Measurements from ENCODE around the gene MESD.

The MESD gene

GRCh38 chr15:81014446-81015093, 25.0 kb upstream of the MESD start:
- no peak for DNase-seq

DNA sequence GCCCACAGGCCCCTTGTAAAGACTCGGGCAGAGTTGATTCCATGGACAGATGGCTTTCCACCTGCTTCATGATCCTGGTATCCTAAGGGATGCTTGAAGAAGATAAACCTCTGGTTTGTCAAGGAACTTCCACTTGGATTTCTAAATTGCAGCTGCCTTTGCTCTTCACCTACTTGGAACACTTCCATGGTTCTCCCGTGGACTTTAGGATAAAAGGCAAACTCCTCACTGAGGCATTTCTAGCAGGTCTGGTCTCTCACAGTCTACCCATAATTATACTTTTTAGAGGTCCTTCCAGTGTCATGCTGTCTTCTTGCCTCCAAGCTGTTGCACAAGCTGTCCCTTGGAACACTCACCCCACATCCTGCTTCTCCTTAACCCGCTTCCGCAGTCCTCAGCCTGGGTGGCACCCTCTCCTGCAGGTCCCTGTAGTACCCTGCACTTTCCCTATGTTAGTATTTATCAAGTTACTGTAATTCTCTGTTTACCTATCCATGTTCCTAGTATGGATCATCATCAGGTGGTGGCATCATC, 23.8 kb upstream of the MESD start:
- DNase-seq, result no peak

DNA sequence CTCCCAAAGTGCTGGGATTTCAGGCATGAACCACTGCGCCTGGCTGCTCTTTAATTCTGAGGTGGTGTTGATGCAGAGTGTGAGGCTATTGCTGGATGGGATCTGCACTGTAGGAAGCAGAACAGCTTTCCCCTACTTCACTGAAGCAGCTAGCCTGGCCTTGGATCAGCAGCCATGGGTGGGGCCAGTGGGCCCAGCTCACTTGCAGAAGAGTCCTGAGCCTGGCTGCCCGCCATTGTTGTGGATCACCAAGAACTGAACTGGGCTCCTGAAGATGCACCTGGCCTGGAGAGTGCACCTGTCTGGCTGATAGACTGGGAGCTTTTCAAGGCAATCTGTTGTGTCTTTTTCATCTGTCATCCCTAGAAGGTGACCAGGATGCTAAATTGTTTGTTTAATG, 23.0 kb upstream of the MESD start:
- DNase-seq, result no peak

GRCh38 chr15:81011593-81011992, 22.0 kb upstream of the MESD start:
- no peak for DNase-seq

- DNase-seq, result no peak
Observed at GRCh38 chr15:81010086-81010485, 20.5 kb upstream of the MESD start.

DNA sequence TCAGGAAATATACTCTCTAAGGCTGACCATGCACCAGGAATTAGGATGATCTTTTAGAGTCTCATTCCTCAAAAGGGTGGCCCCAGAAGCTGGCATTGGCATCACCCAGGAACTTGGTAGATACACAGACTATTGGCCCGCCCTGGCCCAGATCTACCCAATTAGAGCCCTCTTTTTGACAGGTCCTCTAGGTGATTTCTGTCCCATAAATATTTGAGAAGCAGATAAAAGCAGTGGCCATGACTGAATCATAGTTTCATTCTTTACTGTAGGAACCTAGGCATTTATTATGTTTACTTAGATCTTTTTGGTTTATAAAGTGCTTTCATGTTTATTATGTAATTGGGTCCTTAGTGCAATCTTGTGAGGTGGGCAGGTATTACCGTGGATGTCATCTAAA, 18.7 kb upstream of the MESD start:
- no peak for DNase-seq

- no peak for DNase-seq
Observed at GRCh38 chr15:81007428-81008064, 17.9 kb upstream of the MESD start.

DNA sequence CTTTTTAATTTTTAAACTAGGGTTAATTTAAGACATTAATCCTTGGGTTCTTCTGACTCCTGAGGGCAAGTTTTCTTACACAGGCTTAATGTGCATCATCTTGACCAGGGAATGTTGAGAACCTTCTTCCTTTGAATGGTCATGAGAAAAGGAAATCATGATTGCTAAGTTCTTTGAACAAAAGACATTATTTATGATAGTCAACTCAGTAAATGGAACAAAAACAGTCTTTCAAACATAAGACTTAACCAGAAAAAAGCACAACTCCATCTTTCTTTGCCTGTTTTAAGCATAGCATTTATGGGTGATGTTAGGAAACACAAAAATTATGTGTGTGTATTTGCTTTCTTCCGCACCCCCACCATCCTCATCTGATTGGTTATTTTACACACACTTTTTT, 16.5 kb upstream of the MESD start:
- no peak for DNase-seq

DNA sequence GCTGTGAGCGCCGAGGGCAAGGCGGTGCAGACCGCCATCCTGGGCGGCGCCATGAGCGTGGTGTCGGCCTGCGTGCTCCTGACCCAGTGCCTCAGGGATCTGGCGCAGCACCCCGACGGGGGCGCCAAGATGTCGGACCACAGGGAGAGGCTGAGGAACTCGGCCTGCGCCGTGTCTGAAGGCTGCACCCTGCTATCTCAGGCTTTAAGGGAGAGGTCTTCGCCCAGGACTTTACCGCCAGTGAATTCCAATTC, 13.4 kb upstream of the MESD start:
- no peak for DNase-seq

DNA sequence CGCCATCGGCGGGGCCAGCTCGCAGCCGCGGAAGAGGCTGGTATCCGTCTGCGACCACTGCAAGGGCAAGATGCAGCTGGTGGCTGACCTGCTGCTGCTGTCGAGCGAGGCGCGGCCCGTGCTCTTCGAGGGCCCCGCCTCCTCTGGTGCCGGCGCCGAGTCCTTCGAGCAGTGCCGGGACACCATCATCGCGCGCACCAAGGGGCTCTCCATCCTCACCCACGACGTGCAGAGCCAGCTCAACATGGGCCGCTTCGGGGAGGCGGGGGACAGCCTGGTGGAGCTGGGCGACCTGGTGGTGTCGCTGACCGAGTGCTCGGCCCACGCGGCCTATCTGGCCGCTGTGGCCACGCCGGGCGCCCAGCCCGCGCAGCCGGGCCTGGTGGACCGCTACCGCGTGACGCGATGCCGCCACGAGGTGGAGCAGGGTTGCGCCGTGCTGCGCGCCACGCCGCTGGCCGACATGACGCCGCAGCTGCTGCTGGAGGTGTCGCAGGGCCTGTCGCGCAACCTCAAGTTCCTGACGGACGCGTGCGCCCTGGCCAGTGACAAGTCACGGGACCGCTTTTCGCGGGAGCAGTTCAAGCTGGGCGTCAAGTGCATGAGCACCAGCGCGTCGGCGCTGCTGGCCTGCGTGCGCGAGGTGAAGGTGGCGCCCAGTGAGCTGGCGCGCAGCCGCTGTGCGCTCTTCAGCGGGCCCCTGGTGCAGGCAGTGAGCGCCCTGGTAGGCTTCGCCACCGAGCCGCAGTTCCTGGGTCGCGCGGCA, 12.9 kb upstream of the MESD start:
- DNase-seq, result no peak

GRCh38 chr15:81002009-81002330, 12.4 kb upstream of the MESD start:
- no peak for DNase-seq

DNA sequence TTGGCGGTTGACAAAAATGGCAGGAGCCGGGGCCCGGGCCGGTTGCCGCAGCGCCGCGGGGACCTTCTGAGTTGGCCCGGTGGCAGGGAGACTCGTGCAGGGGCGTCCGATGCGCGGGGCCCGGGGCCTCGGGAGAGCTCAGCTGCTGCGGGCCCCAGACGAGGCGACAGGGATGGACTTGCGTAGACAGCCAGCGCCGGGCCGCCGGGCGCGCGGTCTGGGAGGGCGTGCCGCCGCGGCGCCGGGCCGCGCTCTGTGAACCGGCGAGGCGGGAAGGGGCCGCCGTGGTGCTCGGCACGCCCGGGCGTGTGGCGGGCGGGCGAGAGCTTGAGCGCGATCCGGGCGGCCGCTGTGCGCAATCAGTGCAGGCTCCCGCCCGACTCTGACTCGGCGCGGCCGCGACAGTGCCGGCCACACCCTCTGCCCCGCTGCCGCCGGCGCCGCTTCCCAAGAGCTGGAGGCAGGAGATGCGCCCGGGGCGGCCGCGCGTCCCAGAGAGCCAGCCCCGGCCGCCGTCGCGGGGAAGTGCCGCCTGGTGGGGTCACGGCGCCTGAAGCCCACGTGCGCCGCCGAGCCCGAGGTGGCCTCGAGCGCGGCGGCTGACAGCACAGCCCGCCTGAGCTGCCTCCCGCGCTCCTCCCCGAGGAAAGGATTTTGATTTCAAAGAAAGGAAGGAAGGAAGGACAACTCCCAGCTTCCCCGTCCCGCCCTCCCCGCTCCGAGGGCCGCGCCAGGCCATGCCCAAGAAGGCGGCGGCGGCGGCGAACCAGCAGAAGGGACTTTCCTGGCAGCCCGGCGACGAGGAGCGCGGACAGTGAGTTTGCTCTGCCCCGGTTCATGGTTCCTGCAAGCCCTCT, 11.8 kb upstream of the MESD start:
- DNase-seq, result no peak

DNA sequence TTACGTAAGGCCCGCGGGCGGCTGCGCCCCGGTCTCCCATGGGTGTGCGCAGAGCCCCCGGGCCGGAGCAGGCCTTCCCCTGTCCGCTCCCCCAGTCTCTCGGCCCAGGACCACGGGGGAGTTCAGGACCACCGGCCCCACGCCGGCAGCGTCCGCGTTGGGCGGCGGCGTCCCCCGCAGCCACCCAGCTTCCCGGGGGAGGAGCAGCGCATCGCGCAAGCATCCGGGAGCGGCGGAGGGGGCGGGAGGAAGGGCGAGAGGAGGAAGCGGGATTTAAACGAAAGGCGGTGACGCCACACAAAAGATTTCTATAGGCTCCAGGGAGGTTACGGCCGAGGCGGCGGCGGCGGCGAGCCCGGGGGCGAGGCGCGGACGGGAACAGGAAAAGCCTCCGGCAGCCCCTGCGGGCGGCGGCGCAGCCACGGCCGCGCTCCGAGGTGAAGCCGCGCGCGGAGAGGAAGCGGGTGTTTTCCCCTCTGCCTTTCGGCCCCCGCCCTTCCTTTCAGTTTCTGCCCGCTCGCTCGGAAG, 11.1 kb upstream of the MESD start, which contains the start of gene TLNRD1:
Gene TLNRD1, plus strand, starts transcription at position 300 of the 528 bp plus-strand sequence. CDS start 1,349 bp downstream, outside the sequence.
- DNase-seq, result peak; percentile 58

DNA sequence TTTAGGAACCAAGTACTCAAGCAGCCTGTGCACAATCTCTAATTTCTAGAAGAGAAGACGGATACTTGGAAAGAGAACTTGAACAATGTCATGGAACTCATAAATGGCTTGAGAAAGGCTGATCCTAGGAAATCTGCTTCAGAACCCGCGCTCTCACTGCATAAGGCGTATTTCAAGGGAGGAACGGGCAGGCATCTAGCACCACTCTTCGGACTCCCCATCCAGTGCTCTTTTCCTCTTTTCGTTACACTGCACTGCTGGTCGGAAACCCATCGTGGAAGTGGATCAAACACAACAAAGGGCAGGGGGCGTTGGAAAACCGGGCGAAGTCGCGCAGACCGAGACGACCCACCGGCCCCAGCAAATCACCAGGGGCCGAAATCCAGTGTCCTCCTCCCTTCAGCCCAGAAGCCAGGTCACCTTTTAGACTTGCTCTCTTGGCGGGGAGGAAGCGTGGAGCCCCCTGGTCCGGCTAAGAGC, 10.6 kb upstream of the MESD start:
- DNase-seq, result no peak

GRCh38 chr15:80999623-81000036, 10.0 kb upstream of the MESD start:
- DNase-seq, result no peak

GRCh38 chr15:80998251-80998650, 8.6 kb upstream of the MESD start:
- DNase-seq, result no peak

- DNase-seq, result no peak
Observed at GRCh38 chr15:80997692-80998091, 8.1 kb upstream of the MESD start.

DNA sequence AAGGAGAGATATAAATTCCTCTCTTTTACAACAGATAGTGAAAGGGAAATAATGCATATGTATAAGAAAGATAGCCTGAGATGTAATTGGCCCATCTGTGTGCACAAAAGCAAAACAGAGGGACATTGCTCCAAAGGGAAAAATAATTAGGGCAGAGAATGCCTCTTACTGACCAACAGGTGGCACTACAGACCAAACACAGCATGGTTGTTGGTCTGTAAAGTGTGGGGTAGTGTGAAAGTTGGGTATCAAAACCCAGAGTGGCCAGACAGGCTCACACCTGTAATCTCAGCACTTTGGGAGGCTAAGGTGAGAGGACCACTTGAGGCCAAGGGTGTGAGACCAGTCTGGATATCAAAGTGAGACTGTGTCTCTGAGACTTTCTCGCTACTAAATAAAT, 6.6 kb upstream of the MESD start:
- no peak for DNase-seq

GRCh38 chr15:80992441-80992840, 2.8 kb upstream of the MESD start:
- DNase-seq, result no peak

DNA sequence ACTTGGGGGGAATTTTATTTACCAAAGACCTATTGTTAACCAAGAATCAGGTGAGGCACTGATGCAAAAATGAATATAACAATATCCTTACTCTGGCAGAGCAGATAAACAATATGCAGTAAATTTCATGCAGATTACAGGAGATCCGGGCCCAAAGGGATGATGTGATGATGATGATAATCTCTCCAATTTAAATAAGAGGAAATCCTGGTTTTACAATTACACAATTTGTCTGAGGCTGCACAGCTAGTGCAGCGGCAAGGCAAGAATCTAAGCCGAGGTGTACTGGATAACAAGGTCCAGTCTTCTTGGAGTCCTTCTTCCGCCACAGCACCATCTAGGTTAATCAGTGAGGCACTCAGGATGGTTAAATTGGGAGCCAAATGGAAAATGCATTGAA, 2.4 kb upstream of the MESD start:
- DNase-seq, result no peak

DNA sequence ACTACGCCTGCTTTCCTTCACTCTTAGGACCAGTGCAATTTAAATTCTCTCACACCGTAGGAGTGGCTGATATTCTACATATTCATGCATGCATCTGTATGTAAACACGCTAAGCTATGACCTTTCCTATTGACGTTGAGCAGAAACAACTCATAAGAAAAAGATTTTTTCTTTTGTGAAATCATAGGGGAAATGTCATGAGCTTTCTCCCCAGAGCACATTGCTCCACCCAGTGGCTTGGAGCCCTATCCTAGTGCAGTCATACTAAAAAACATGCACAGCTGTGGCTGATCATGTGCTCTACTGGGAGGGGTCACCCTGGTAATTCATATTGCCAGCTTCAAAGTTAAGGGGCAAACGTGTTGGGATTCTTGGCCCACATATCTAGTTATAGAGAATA, 1.8 kb upstream of the MESD start:
- DNase-seq, result peak; percentile 16

- no peak for DNase-seq
Observed at GRCh38 chr15:80990955-80991354, 1.3 kb upstream of the MESD start.

DNA sequence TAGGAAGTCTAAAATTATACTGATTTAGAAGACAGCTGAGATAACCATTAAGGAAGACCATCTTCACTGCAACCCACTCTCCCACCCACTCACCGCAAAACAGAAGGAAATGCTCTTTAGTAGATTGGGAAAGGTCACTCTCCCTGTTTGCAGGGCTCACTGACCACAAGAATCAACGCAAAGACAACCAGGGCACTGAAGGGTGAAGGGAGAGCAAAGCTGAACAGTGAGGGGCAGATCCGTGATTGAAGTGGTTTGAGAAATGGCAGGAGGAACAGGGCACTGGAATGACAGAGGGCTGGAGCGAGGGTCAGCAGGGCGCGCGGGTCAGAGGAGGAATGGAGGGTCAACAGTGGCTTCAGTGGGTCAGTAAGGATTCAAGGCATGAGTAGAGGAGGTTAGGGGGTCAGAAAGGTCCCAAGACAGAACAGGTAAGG, 520 bp downstream of the MESD start:
- DNase-seq, result no peak
